ENCODE results near the gene SYK.

SYK gene

GRCh38 chr9:90861826-90862740, 60.5 kb downstream of the SYK start:
- Mint-ChIP-seq H3K4me1 (peaks cover 46% of the 10 kb centered on the region), H3K27me3 (no peaks in the 10 kb centered on the region), H3K36me3 (peaks cover 75% of the 10 kb centered on the region), H3K9me3 (no peaks in the 10 kb centered on the region), H3K4me3 (no peak overlapping the region), H3K27ac (peak overlapping the region; percentile 78)
- ATAC-seq = no peak

GRCh38 chr9:90864779-90865178, 63.2 kb downstream of the SYK start:
- H3K36me3 Mint-ChIP-seq = peaks cover 68% of the 10 kb centered on the region
- peaks cover 19% of the 10 kb centered on the region for H3K4me1 Mint-ChIP-seq
- no peak for ATAC-seq
- H3K27ac Mint-ChIP-seq = no peak overlapping the region
- no peaks in the 10 kb centered on the region for H3K27me3 Mint-ChIP-seq
- no peaks in the 10 kb centered on the region for H3K9me3 Mint-ChIP-seq
- H3K4me3 Mint-ChIP-seq = no peak overlapping the region

GRCh38 chr9:90867101-90867500, 65.5 kb downstream of the SYK start:
- Mint-ChIP-seq H3K9me3 (no peaks in the 10 kb centered on the region), H3K27ac (no peak overlapping the region), H3K36me3 (peaks cover 62% of the 10 kb centered on the region), H3K4me3 (no peak overlapping the region), H3K27me3 (no peaks in the 10 kb centered on the region), H3K4me1 (no peaks in the 10 kb centered on the region)
- no peak for ATAC-seq

GRCh38 chr9:90868555-90868954, 66.9 kb downstream of the SYK start:
- H3K4me1 Mint-ChIP-seq = no peaks in the 10 kb centered on the region
- H3K27me3 Mint-ChIP-seq = no peaks in the 10 kb centered on the region
- ATAC-seq = no peak
- H3K4me3 Mint-ChIP-seq = no peak overlapping the region
- H3K36me3 Mint-ChIP-seq = peaks cover 59% of the 10 kb centered on the region
- H3K27ac Mint-ChIP-seq = peak overlapping the region; percentile 24
- no peaks in the 10 kb centered on the region for H3K9me3 Mint-ChIP-seq

GRCh38 chr9:90869361-90869760, 67.7 kb downstream of the SYK start:
- Mint-ChIP-seq H3K9me3 (no peaks in the 10 kb centered on the region), H3K4me3 (no peak overlapping the region), H3K36me3 (peaks cover 56% of the 10 kb centered on the region), H3K4me1 (no peaks in the 10 kb centered on the region), H3K27ac (peak overlapping the region; percentile 61), H3K27me3 (no peaks in the 10 kb centered on the region)
- no peak for ATAC-seq

- H3K4me1 Mint-ChIP-seq = no peaks in the 10 kb centered on the region
- ATAC-seq = peak; percentile 55
- H3K4me3 Mint-ChIP-seq = no peak overlapping the region
- H3K27me3 Mint-ChIP-seq = no peaks in the 10 kb centered on the region
- H3K27ac Mint-ChIP-seq = no peak overlapping the region
- peaks cover 52% of the 10 kb centered on the region for H3K36me3 Mint-ChIP-seq
- no peaks in the 10 kb centered on the region for H3K9me3 Mint-ChIP-seq
These were observed 69.2 kb downstream of the SYK start for GRCh38 chr9:90870621-90871326.

- H3K27me3 Mint-ChIP-seq = no peaks in the 10 kb centered on the region
- H3K9me3 Mint-ChIP-seq = no peaks in the 10 kb centered on the region
- peak overlapping the region; percentile 44 for H3K27ac Mint-ChIP-seq
- no peak overlapping the region for H3K4me3 Mint-ChIP-seq
- ATAC-seq = no peak
- peaks cover 52% of the 10 kb centered on the region for H3K36me3 Mint-ChIP-seq
- H3K4me1 Mint-ChIP-seq = no peaks in the 10 kb centered on the region
These were observed 69.8 kb downstream of the SYK start for GRCh38 chr9:90871327-90871935.

- ATAC-seq = no peak
- Mint-ChIP-seq H3K27me3 (no peaks in the 10 kb centered on the region), H3K27ac (peak overlapping the region; percentile 44), H3K9me3 (no peaks in the 10 kb centered on the region), H3K4me3 (no peak overlapping the region), H3K4me1 (no peaks in the 10 kb centered on the region), H3K36me3 (peaks cover 47% of the 10 kb centered on the region)
These were observed 71.2 kb downstream of the SYK start for GRCh38 chr9:90872835-90873294.

- Mint-ChIP-seq H3K27me3 (no peaks in the 10 kb centered on the region), H3K27ac (peak overlapping the region; percentile 44), H3K4me3 (no peak overlapping the region), H3K9me3 (no peaks in the 10 kb centered on the region), H3K36me3 (peaks cover 47% of the 10 kb centered on the region), H3K4me1 (no peaks in the 10 kb centered on the region)
- ATAC-seq = no peak
These were observed 71.8 kb downstream of the SYK start for GRCh38 chr9:90873422-90873821.

- no peak overlapping the region for H3K4me3 Mint-ChIP-seq
- H3K9me3 Mint-ChIP-seq = no peaks in the 10 kb centered on the region
- no peak overlapping the region for H3K27ac Mint-ChIP-seq
- no peaks in the 10 kb centered on the region for H3K27me3 Mint-ChIP-seq
- H3K4me1 Mint-ChIP-seq = peaks cover under 1% of the 10 kb centered on the region
- no peak for ATAC-seq
- H3K36me3 Mint-ChIP-seq = peaks cover 51% of the 10 kb centered on the region
These were observed 72.6 kb downstream of the SYK start for GRCh38 chr9:90874194-90874593.

- H3K36me3 Mint-ChIP-seq = peaks cover 74% of the 10 kb centered on the region
These were observed 76.9 kb downstream of the SYK start for GRCh38 chr9:90878562-90878961.

GRCh38 chr9:90880066-90880465, 78.4 kb downstream of the SYK start:
- Mint-ChIP-seq H3K9me3 (peaks cover 4% of the 10 kb centered on the region), H3K36me3 (peaks cover 69% of the 10 kb centered on the region), H3K27me3 (no peaks in the 10 kb centered on the region), H3K4me3 (no peak overlapping the region), H3K27ac (peak overlapping the region; percentile 81), H3K4me1 (peaks cover 33% of the 10 kb centered on the region)
- ATAC-seq = no peak

More at GRCh38 chr9:90878562-90878961, 76.9 kb downstream of the SYK start:
- no peak for ATAC-seq
- H3K9me3 Mint-ChIP-seq = peaks cover under 1% of the 10 kb centered on the region
- no peaks in the 10 kb centered on the region for H3K27me3 Mint-ChIP-seq
- peak overlapping the region; percentile 53 for H3K27ac Mint-ChIP-seq
- H3K4me1 Mint-ChIP-seq = peaks cover 30% of the 10 kb centered on the region
- no peak overlapping the region for H3K4me3 Mint-ChIP-seq

- Mint-ChIP-seq H3K27ac (peak overlapping the region; percentile 81), H3K27me3 (no peaks in the 10 kb centered on the region), H3K4me1 (peaks cover 39% of the 10 kb centered on the region), H3K36me3 (peaks cover 74% of the 10 kb centered on the region), H3K9me3 (peaks cover 4% of the 10 kb centered on the region), H3K4me3 (no peak overlapping the region)
- ATAC-seq = peak; percentile 73
These were observed 79.0 kb downstream of the SYK start for GRCh38 chr9:90880669-90881068.

GRCh38 chr9:90881648-90882047, 80.0 kb downstream of the SYK start:
- H3K27me3 Mint-ChIP-seq = no peaks in the 10 kb centered on the region
- H3K27ac Mint-ChIP-seq = peak overlapping the region; percentile 81
- H3K4me1 Mint-ChIP-seq = peaks cover 48% of the 10 kb centered on the region
- no peak overlapping the region for H3K4me3 Mint-ChIP-seq
- peaks cover 4% of the 10 kb centered on the region for H3K9me3 Mint-ChIP-seq
- ATAC-seq = peak; percentile 83
- H3K36me3 Mint-ChIP-seq = peaks cover 72% of the 10 kb centered on the region

- Mint-ChIP-seq H3K27ac (peak overlapping the region; percentile 81), H3K4me3 (no peak overlapping the region), H3K4me1 (peaks cover 48% of the 10 kb centered on the region), H3K36me3 (peaks cover 73% of the 10 kb centered on the region), H3K27me3 (no peaks in the 10 kb centered on the region), H3K9me3 (peaks cover 4% of the 10 kb centered on the region)
- ATAC-seq = no peak
These were observed 81.5 kb downstream of the SYK start for GRCh38 chr9:90882991-90883600.
